Activated CD4-positive, alpha-beta T cell treated with anti-CD3 and anti-CD28 coated beads for 24 hours (primary cell): ENCODE data around the gene CFAP20DC.
"Not testable (repeated sequence)": the region's sequence is repeated elsewhere in the genome, so short reads cannot be mapped to it uniquely, and the experiment has no call there.

ENCODE experiments used
- DNase-seq, 2 donors: peaks; one replicate each; pipeline ENCODE4 v3.0.0-alpha.2; 2020; ENCODE audit warnings: low read depth in 2 of 2

Gene CFAP20DC

DNA sequence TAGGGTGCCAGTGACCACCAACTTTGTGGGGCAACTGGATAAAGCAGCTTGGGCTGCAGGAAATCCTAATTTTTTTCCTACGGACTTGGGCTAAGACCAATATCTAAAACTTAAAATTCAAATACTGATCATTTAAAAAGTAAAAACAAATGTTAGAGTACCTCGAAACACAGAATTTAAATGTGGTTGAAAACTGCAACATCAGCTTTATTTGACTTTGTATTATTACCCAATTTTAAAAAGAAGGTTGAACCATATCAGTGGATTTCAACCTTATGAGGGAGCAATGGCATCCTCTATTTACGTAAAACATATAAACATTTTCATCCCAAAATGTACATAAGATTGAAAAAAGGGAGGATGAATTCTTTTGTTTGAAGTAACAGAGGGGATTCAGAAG lies 26.2 kb downstream of the CFAP20DC start:
- no peak for DNase-seq

DNA sequence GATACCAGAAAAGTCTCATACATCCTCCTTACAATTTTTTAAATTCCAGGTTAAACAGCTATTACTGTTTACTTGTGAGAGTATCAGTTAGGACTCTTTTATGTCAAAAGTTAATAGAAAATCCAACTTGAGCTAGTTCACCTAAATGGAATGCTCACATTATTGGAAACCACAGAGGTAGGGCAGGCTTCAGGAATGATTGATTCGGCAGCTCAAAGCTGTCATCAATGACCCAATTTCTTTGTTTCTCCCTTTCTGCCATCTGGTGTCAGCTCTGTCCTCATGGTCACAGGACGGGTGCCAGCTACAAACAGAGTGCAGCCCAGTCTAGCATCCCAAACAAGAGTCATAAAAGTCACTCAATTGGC lies 32.2 kb downstream of the CFAP20DC start:
- no peak for DNase-seq

DNA sequence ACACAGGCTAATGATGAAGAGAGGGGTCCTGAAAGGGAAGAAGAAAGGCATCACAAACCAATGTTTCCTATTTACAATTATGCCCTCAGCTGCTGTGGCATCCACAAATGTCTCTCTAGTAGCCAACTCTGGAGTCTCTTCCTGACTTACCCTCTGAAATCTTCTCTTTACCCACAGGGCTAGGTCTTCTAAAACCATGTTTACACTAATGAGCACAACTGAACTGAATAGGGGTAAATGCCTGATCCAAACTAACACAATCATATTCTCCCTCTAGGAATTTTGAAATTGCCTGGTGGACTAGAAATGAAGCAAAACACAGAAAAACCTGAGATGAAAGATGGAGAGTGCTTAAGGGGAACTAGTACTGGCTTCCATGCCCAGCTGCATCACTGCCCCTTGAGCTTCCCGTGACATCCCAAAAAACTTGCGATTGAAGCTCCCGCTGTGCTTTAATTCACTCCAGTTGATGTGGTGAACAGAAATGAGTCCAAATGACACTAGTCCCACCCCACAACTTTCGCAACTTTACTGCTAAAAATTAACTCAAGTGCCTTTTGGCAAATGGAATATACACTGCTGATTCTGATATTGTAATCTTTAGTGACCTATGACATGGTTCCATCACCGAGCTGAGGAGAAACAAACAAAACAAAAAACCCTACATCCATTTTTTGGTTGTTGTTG lies 32.8 kb downstream of the CFAP20DC start:
- DNase-seq: no peak

DNA sequence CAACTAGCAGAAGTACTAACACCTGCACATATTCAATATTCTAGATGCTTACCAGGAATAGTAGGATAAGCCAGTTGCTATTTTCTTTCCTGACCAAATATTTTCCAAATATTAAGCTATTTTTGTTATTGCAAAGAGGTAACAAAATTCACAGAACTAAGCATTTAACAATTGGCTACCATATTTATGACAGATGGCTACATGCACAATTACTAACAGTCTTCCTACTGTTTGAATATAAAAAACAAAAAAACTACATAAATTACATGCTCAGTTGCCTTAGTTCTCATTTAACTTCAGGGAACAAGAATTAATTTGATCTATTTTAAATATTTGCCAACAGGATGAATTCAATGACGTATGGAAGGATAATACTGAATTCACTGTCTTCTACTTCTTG lies 36.2 kb downstream of the CFAP20DC start:
- DNase-seq: no peak

DNA sequence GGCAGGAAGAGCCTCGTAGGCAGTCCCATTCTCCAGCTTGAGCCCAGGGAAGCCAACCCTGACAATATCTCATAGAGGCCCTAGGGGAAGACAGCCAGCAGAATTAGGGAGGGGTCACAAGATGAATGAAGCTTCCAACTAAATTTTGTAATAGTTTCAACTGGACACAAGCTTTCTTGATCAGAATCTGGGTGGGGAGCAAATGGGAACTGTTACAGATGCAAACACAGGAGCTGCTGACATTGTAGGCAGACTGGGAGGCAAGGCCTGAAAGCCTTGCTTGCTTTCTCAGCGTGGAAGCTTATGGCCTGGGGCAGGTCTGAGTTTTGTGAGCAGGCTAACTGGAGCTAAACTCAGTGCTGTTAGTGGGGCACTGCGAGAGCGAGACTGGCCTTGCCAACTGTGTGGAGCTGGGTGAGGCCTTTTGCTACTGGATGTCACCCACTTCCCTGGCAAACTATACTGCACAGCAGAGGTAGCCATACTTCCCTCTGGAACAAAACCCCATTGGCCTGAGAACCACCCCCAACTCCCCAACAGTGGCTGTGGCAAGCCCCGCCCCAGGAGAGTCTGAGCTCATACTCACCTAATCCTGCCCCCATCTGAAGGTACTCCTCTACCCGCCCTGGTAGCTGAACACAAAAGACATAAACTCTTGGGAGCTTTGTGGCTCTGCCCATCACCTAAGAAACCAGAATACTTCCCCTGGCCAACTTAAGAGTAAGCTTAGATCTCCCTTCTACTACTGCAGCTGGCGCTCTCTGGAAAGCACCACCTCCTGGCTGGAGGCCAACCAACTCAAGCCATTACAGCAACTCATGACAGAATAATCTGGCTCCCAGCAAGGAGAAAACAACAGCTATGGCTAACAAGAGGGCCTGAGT lies 42.9 kb downstream of the CFAP20DC start:
- no peak for DNase-seq

DNA sequence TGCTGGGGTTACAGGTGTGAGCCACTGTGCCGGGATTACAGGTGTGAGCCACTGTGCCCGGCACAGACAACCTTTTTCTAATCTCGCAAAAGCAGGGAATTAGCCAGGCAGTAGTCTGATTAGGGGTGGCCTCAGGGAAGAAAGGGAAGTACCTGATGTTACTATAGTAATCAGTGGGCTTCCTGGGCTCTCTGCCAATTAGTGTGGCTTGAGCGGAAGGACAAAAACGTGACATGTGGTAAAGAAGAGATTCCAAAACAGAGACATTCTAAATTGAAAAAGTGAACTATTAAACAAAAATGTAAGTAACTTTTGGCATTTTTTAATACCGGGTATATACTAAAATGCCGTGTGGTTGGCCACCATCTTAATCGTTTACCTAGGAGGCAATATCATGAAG lies 48.1 kb downstream of the CFAP20DC start:
- DNase-seq: no peak

DNA sequence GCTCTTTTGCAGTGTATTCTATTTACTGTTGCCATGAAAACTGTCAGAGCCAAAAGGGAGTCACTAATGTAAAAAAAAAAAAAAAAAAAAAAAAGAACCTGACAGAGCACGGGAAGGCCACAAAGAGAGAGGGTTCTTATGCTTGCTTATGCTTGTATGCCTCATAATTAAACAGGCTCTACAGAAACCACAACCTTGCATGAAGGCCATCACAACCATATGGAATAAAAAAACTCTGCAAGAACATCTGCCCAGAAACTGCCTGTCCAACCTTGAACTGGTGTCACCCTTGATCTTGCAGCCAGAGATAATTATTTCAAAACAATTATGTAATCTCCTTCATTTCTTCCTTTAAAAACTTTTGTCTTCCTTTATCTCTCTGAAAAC lies 50.1 kb downstream of the CFAP20DC start:
- no peak for DNase-seq

DNA sequence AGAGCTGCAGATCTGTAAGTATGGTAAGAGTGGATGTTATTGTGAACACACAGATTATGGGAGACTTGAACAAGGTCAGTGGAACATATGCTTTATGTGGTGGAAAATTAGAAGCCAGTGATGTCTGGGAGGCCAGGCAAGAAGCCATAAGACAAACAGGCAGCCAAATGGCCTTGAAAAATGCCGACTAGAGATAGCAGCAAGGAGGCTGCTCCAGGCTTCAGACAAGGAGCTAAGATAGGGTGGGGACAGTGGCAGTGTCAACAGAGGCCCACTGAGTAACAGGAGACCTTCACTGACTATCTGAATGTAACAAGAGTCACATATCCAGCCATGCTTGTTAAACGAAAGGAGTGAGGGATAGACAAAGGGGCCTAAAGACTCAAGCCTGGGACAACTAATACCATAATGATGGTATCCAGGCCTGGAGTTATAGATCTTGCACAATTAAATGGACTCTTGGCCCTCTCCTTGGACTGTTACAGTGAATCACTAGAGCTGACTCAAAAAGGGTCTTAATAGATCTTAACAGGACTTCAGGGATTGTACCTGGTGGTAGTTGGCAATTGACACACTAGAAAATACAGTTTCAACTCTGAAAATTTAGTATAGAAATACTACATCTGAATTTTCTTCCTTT lies 50.6 kb downstream of the CFAP20DC start:
- no peak for DNase-seq

DNA sequence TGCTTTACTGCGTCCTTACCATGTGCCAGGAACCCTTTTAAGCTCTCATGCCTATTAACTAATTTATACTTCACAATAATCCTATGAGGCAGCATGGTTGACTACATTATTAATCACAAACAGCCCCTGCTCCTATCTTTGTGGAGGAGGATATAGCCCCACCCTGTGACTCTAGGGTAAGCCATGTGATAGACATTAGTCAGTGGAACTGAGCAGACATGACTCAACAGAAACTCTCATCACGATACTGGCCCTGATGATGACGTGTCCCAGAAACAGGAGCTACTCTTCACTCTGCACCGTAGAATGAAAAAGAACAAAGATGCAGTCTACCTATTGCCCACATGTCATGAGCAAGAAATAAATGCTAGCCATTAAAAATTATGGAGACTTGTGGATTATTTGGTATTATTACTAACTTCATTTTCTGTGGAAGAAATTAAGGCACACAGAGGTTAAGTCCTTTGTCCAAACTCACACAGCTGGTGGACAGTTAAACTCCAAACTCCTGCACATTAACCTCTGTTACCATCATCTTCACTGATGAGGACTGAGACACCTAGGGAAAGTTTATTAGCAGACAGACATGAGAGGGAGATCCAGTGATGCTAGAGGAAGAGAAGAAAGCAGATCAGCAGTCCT lies 51.2 kb downstream of the CFAP20DC start:
- DNase-seq: peak in 1 of 2 donors; percentile 11

DNA sequence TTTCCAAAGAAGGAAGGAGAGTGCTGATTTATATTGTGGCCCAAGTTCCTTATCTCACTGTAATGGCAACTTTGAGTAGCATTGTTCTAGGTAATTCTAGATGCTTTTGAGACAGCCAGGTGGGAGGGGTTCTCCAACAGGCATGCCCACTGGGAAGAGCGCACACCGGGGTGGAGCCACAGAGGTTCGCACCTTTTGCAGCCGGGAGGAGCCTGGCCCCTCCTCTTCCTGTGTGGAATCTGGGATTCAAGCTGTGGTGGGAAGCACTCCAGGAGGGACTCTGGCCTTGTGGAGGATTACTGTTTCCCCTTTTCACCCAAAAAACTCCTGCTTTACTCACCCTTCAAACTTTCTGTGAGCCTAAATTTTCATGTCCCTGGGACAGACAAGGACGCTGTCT lies 53.1 kb downstream of the CFAP20DC start:
- no peak for DNase-seq

DNA sequence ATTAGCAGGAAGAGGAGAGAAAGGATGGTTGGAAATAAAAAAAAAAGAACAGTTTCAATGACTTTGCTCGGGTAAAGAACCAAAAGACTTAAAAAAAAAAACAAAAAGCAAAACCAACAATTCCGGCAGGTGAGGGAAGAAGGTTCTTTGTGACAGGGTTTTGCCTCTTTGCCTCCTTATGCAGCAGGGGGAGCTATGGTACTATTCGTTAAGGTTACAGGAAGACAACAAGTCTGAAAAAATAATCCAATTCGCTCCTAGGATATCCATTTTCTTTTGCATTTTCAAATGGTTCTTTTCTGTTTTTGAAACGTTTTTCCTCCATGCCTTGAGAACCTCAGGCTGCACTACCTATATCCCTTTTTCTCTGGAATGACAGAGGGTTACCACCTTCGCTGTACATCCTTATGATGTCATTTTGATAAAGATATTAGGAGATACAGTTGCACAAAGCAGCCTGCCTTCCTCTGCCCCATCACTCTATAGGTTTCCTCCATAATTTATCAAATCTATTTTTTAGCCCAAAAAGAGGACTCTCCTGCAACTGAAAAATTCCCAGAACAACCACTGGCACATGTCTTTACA lies 55.0 kb downstream of the CFAP20DC start:
- DNase-seq: peak in 1 of 2 donors; percentile 5

DNA sequence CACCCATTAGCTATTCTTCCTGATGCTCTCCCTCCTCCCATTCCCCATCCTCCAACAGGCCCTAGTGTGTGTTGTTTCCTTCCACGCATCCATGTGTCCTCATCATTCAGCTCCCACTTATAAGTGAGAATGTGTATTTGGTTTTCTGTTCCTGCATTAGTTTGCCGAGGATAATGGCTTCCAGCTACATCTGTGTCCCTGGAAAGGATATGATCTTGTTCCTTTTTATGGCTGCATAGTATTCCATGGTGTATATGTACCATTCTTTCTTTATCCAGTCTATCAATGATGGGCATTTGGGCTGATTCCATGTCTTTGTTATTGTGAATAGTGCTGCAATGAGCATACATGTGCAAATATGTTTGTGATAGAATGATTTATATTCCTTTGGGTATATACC lies 56.3 kb downstream of the CFAP20DC start:
- DNase-seq: no peak

DNA sequence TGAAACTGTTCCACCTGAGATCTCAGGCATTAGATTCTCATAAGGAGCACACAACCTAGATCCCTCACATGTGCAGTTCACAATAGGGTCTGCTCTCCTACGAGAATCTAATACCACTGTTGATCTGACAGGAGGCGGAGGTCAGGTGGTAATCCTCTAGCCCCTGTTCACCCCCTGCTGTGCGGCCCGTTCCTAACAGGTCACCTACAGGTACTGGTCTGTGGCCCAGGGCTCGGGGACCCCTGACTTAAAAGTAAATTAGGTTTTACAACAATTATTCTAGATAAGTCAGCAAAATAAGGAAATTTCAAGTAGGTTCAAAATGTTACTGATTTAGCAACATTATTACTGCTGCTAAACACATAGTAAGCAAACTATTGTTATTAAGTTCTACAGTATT lies 58.2 kb downstream of the CFAP20DC start:
- DNase-seq: no peak

DNA sequence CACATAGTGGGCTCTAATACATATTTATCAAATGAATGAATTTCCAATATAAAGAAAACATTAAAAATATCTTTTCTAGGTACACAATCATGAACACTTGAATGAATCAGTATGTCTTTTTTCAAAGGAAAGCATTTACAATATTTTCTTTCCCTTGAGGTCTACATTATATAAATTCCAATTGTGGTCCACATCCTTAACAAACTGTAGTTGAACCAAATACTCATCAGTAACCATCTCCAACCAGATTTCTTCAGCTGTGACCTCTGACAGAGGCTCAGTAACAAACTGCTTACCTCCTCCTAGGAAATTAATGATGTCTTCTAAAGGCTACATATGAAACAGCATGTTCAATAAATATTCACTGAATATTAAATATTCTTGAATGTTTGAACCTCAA lies 58.8 kb downstream of the CFAP20DC start:
- DNase-seq: no peak

DNA sequence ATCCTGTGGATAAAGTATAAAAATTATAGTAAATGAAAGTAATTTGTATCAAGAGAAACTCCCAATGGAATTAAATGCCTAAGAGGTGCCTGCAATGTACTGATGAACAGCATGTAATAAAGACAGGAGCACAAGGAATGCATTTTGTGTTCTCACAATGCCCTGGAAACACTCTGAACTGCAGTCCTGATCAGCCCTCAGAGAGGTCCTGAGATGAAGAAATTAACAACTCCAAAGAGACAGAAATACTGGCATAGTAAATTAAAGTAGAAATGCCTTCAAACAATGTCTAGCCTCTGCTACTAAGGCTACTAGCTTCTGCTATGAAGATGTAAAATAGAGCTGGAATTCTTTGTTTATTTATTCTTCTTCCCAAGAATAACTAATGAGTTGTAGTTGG lies 59.9 kb downstream of the CFAP20DC start:
- DNase-seq: no peak

DNA sequence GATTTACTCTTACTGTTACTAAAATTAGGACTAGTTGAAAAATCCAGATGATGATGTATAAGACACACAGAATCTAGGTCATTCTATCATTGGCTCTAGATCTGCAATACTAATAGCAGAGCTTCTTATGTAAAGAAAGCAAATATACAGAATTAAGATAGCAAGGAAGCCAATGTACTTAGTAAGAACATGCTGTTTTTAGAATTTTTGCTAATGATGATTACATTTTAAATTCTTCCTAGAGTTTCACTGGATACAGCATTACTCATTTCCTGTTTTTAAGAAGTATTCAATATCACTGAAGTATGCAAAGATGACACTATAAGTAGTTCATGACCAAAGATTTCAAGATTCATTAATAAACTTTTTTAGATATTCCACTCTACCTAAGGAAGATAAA lies 60.7 kb downstream of the CFAP20DC start:
- DNase-seq: no peak

DNA sequence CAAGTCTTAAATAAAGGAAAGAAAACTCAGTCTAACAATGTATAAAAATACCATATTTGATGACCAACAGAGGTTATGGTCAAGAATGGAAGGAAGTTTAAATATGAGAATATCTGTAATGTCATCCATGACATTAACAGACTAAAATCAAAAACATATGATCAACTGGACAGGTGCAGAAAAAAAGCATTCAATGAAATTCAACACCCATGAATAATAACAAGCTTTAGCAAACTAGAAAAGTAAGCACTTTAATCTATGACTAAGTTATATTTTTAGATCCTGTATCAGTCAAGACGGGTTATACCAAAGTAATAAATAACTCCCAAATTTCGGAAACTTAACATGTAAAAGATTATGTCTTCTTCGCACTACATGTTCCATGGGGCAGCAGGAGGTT lies 61.8 kb downstream of the CFAP20DC start:
- DNase-seq: no peak

DNA sequence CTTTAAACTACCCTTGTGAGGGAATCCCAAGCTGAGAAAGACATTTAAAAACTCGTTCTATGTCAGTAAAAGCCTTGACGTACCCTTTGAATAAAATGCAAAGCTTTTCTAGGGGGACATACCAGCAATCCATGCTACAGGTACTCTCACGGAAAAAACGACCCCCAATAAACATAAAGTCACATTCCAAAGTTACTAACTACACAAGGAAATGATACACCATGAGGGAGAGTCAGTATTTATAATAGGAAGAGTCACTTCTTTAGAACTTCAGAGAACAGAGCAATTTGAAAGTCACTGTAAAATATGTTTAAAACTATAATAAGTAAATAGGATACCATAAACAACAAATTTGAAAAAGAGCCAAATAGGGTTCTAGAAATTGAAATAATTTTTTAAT lies 63.2 kb downstream of the CFAP20DC start:
- no peak for DNase-seq

DNA sequence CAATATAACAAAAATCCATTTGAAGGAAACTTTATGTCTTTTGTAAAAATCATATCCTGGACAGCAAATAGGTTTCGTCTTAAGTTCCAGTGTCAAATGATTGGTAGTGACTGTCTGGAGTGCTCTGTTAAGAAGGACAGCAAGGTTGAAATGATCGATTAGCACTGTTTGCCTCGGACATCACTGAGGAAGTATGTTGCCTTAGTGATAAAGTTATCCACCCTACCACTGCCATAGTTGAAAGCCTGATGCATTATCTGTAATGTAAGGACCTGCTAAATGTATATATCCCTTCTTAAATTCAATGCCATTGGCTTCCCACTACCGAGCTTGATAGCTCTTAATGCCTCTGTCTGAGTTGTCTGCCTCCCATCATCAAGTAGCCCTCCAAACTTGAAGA lies 70.0 kb downstream of the CFAP20DC start:
- DNase-seq: no peak

DNA sequence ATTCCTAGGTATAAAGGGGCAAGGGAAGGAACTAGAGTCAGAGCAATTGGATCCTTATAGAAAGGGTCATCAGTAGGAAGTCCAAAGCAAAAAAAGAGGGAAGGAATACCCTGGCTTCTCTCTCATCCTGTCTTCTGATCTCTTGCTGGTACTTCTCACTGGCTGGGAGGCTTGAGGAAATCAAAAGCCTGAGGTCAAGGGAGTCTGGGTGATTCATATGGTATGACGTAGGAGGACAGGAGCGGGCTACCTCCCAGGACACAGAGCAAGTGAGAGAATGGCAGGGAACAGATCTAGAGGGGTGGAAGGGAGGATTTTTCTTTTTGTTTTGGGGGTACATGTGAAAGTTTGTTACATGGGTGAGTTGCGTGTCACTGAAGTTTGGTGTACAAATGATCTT lies 76.0 kb downstream of the CFAP20DC start:
- DNase-seq: no peak

DNA sequence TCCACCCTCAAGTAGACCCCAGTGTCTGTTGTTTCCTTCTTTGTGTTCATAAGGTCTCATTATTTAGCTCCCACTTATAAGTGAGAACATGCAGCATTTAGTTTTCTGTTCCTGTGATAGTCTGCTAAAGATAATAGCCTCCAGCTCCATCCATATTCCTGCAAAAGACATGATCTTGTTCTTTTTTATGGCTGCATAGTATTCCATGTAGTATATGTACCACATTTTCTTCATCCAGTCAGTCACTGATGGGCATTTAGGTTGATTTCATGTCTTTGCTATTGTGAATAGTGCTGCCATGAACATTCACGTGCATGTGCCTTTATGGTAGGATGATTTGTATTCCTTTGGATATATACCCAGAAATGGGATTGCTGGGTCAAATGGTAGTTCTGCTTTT lies 82.0 kb downstream of the CFAP20DC start:
- not testable (repeated sequence) for DNase-seq

DNA sequence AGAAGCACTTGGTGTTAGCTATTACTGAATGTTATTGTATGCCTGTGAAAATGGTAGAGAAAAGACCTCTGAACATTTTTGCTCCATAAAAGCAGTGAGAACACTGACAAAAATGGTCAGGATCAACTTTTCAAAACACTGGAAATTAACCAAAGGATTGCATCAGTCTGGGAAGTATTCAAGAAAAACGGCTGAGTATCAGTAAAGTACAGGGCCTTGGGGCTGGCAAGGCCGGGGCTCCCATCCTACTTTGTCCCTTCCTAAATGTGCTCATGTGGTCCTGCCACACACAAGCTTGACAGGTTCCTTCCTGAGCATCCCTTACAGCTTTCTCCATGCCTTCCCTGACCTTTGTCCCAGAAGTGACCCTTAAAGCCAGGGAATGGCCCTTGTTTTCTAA lies 84.0 kb downstream of the CFAP20DC start:
- no peak for DNase-seq
